Raji (cell line): Measurements from ENCODE around the gene EPOP.

Source experiments
- POLR2A ChIP-seq: IDR thresholded peaks from 2 replicates; pipeline ENCODE4 v1.6.1; 2011; ENCODE audit warnings: low read depth, low read length, control low read depth; ENCODE audit not compliant: insufficient read depth

EPOP gene

GRCh38 chr17:38698760-38699159 lies 24.0 kb upstream of the EPOP start:
- TF ChIP-seq POLR2A, result no peak

- no peak for TF ChIP-seq POLR2A
Measured at GRCh38 chr17:38697061-38697820, 22.5 kb upstream of the EPOP start.

GRCh38 chr17:38693700-38694329 lies 19.1 kb upstream of the EPOP start:
- no peak for TF ChIP-seq POLR2A

- no peak for TF ChIP-seq POLR2A
Measured at GRCh38 chr17:38691154-38691553, 16.4 kb upstream of the EPOP start.

GRCh38 chr17:38690386-38690785 lies 15.6 kb upstream of the EPOP start:
- no peak for TF ChIP-seq POLR2A

GRCh38 chr17:38687286-38687685 lies 12.5 kb upstream of the EPOP start:
- no peak for TF ChIP-seq POLR2A

DNA sequence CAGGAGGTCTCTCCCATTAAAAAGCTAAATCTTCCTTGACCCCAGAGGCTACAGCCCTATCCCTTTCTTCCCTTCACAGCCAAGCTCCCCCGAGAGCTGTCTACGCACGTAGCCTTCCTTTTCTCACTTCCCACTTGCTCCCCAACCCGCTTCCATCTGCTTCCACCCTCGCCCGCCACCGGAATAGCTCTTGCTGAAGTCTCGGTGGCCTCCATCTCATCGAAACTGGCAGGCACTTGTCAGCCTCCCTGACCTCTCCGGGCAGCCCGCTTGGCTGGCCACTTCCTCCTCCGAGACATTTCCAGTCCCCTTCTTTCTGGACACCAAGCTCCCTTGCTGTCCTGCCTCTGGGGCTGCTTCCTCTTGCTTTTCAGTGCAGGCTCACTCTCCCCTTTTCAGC lies 10.7 kb upstream of the EPOP start:
- no peak for TF ChIP-seq POLR2A

DNA sequence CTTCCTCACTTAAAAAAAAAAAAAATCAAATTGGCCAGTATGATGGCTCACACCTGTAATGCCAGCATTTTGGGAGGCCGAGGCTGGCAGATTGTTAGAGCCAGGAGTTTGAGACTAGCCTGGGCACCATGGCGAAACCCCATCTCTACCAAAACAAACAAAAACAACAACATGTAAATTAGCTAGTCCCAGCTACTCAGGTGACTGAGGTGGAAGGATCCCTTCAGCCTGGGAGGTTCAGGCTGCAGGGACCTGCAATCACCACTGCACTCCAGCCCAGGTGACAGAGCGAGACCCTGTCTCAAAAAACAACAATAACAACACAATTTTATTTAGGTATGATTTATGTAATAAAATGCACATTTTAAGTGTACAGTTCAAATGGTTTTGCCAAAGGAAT lies 6.3 kb upstream of the EPOP start:
- no peak for TF ChIP-seq POLR2A

DNA sequence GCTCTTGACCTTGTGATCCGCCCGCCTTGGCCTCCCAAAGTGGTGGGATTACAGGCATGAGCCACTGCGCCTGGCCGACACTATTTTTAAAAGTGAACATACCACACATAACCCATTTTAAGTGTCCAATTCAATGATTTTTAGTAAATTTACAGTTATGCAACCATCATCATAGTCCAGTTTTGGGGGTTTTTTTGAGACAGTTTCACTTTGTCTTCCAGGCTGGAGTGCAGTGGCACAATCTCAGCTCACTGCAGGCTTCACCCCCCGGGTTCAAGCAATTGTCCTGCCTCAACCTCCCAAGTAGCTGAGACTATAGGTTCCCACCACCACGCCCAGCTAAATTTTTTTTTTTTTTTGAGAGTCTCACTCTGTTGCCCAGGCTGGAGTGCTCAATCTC lies 3.1 kb upstream of the EPOP start:
- TF ChIP-seq POLR2A, result no peak

DNA sequence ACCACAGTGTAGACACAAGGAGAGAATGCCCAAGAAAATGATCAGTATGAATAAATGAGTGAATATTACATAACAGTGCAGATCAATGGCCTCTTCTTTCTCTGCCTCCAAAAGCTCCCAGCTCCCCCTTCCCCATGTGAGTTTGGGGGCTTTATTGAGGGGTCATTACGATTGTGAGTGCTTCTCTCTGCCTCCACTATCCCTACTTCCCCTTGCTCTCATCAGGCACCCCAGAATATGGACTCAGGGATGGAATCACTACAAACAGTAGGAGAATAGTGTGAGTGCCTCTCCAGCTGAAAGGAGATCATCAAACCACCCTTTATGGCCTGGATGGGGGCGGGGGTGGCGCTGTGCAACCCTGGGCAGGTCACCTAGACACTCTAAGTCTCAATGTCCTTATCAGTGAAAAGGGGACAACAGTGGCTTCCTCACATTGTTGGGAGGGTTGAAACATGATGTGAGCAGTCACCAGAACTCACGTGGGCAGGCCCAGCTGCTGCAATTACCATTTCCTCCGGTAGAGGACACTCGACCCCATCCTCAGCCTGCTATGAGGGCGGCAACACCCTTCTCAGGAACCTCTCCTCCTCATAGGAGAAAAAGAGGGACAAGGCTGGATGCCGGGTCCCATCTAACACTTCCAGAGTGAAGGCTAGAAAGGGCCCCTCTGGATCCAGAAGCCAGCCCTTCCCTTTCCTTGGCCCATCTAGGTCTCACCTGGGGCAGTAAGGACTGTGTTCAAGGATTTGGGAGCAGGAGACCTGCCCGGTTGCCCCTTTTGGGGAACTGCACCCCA lies 2.1 kb upstream of the EPOP start:
- TF ChIP-seq POLR2A, result peak; percentile 41

- no peak for TF ChIP-seq POLR2A
Measured at GRCh38 chr17:38674014-38674748, 576 bp downstream of the EPOP start.

- TF ChIP-seq POLR2A, result no peak
Measured at GRCh38 chr17:38673707-38674013, 1.1 kb downstream of the EPOP start.

- no peak for TF ChIP-seq POLR2A
Measured at GRCh38 chr17:38672788-38673706, 1.7 kb downstream of the EPOP start.

GRCh38 chr17:38671939-38672720 lies 2.6 kb downstream of the EPOP start:
- no peak for TF ChIP-seq POLR2A
